Adrenal gland (tissue), 12 donors: ENCODE measurements around the gene FJX1. TPM values are rescaled to one million over a fixed set of nuclear protein-coding genes. Genes with fewer than 3 reads are reported as not detected.

Source experiments
- DNase-seq, 7 donors: peaks; one replicate each; pipeline ENCODE4 v3.0.0-alpha.2; 2019 to 2020
- H3K27ac ChIP-seq, 5 donors: fragments of 200-600 bp; sonication (generic) in 4 of 5; 1 replicate in 3 of 5; 2 replicates in 2 of 5; pipeline versions ENCODE4 v1.5.1 to v1.8.0; 2016 to 2020; ENCODE audit warnings: mild to moderate bottlenecking in 1 of 5
- H3K27me3 ChIP-seq: fragments of 200-600 bp; 2 replicates; pipeline ENCODE4 v1.8.0; 2021
- H3K36me3 ChIP-seq, 2 donors: fragments of 200-600 bp; replicated peaks in 1 of 2; 1 replicate in 1 of 2; 2 replicates in 1 of 2; pipeline versions ENCODE4 v1.5.1 to v1.8.0; 2018 to 2022
- H3K4me1 ChIP-seq, 2 donors: fragments of 200-600 bp; replicated peaks in 1 of 2; 1 replicate in 1 of 2; 2 replicates in 1 of 2; pipeline versions ENCODE4 v1.5.1 to v1.8.0; 2018 to 2021
- H3K4me3 ChIP-seq, 4 donors: fragments of 200-600 bp; sonication (generic) in 3 of 4; one replicate each; pipeline ENCODE4 v1.5.1; 2016 to 2018
- H3K9me3 ChIP-seq, 3 donors: fragments of 200-600 bp; sonication (generic) in 1 of 3; replicated peaks in 1 of 3; 1 replicate in 2 of 3; 2 replicates in 1 of 3; pipeline versions ENCODE4 v1.5.1 to v1.8.0; 2016 to 2021
- CTCF ChIP-seq, 6 experiments: fragments of 450-650 bp in 4 of 6; fragments of 200-600 bp in 2 of 6; sonication (generic) in 1 of 6; IDR thresholded peaks; 1 replicate in 5 of 6; 2 replicates in 1 of 6; pipeline versions ENCODE4 v1.5.1 to v1.8.0; 2016 to 2021; ENCODE audit warnings: antibody characterized with exemption in 6 of 6, mild to moderate bottlenecking in 2 of 6, moderate library complexity in 1 of 6
- POLR2A ChIP-seq, 2 donors: fragments of 450-650 bp; IDR thresholded peaks; one replicate each; pipeline ENCODE4 v1.6.1; 2017; ENCODE audit warnings: antibody characterized with exemption in 2 of 2, mild to moderate bottlenecking in 2 of 2, moderate library complexity in 1 of 2
- WGBS, 4 donors: extraction: QIAGEN DNeasy Blood & Tissue Kit in 2 of 4; methylation state at CpG; one replicate each; pipeline versions ENCODE4 v1.1.5 to v1.1.7; 2013 to 2017; 5-methylcytosine and 5-hydroxymethylcytosine counted together
- intact Hi-C, 2 donors: fragments of 100-400 bp; cut with DNase I; formaldehyde crosslinking; loops; one replicate each; pipeline versions ENCODE4 v1.14.1 to v1.15.0; 2022 to 2023
- polyA plus RNA-seq, 3 donors: library from polyadenylated mRNA; stranded (reverse); fragments of 200-250 nt in 2 of 3; fragments of 350-450 nt in 1 of 3; fragmentation: Illumina TruSeq in 1 of 3; extraction: RNeasy Lipid Tissue Mini Kit (QIAGEN cat#74804) in 1 of 3; gene quantifications; one replicate each; pipeline ENCODE4 v1.2.3, GENCODE V29; 2013 to 2014
- total RNA-seq, 9 donors: library from RNA; depleted of rRNA in 4 of 9; stranded (reverse); fragments of >200 nt in 4 of 9; fragments of 120-200 nt in 1 of 9; fragmentation: NEBNext Ultra II Directional in 1 of 9; extraction: Animal tissue kit (Norgen Biotek cat#: 25700) in 1 of 9; gene quantifications; one replicate each; pipeline versions ENCODE4 v1.1.0 to v1.2.4, GENCODE V29; 2013 to 2023
- donor health status: healthy with polysubstance abuse.
- donor health status: Bipolar disorder and iron deficiency.
- donor health status: DM: yes; HTN: yes; CAD: no.
- donor health status: DM: no; HTN: no; CAD: no.
- donor health status: DM: no; HTN: no; CAD: no.
- donor health status: DM: yes; HTN: yes; CAD: no.

The FJX1 gene
- total and polyA plus RNA-seq, 12 donors, result 1.1 to 37.1 (median 9.1) TPM

- Histone ChIP-seq H3K36me3 (no peaks in the 10 kb centered on the region), H3K4me3 (no peak overlapping the region), H3K9me3 (no peaks in the 10 kb centered on the region), H3K27me3 (peaks cover 5% of the 10 kb centered on the region), H3K27ac (no peak overlapping the region), H3K4me1 (peaks cover 1 to 11% of the 10 kb centered on the region in 2 donors)
- no peak for DNase-seq
- TF ChIP-seq POLR2A (IDR thresholded peaks at IDR 0.05) (no peak), CTCF (IDR thresholded peaks at IDR 0.05) (no peak)
- WGBS, 4 donors, result 65 to 72% (median 70%) methylated on average over 3 of the region's 3 CpGs
- intact Hi-C loops, result no loop called here
Measured at GRCh38 chr11:35658020-35658948, 40.0 kb downstream of the FJX1 start.

- TF ChIP-seq POLR2A (IDR thresholded peaks at IDR 0.05) (no peak), CTCF (IDR thresholded peaks at IDR 0.05) (no peak)
- DNase-seq, result no peak
- Histone ChIP-seq H3K4me3 (peak overlapping the region in 1 of 4 donors; percentile 69), H3K27ac (peak overlapping the region in 3 of 5 donors; percentile 99), H3K27me3 (peaks cover under 1% of the 10 kb centered on the region), H3K36me3 (no peaks in the 10 kb centered on the region), H3K9me3 (peaks cover 0 to 8% (median 7%) of the 10 kb centered on the region in 3 donors), H3K4me1 (peaks cover 7 to 28% of the 10 kb centered on the region in 2 donors)
- WGBS, 4 donors, result 32 to 41% (median 35%) methylated on average over 5 of the region's 5 CpGs
- intact Hi-C loops, result no loop called here
Measured at GRCh38 chr11:35661534-35661933, 43.3 kb downstream of the FJX1 start.

DNA sequence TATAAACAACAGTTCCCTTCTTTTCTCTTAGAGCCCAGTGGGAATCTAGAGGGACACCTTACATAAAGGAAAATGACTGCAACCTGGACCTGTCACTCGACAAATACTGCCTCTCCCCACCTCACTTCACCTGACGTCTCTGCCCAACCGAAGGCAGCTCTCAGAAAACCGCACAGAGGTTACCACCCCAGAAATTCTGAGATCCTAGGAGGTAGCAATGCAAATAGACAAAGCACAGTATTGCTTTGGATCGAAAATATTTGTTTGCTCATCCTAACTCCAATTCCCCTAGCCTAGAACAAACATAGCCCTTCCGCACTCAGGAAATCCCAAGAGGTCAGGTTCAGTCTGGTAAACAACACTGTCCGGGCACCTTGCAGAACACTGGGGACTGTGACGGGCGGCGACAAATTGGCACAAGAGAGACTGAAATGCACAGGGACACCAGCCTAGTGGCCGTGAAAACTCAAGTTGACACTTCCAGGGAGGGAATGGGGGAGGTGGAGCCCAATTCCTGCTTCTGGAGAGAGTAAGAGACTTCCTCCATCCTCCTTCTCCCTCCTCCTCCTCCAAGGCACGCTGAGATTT, 43.9 kb downstream of the FJX1 start:
- peaks cover 7 to 28% of the 10 kb centered on the region in 2 donors for H3K4me1 ChIP-seq
- no peaks in the 10 kb centered on the region for H3K27me3 ChIP-seq
- H3K9me3 ChIP-seq, result peaks cover 0 to 8% (median 7%) of the 10 kb centered on the region in 3 donors
- intact Hi-C loops, result no loop called here
- peak overlapping the region; percentile 84 to 99 (median 99) for H3K27ac ChIP-seq
- DNase-seq, result peak in 1 of 7 donors; percentile 11
- no peaks in the 10 kb centered on the region for H3K36me3 ChIP-seq
- peak overlapping the region; percentile 6 to 69 (median 51) for H3K4me3 ChIP-seq
- WGBS, 4 donors, result 0 to 2% (median 1%) methylated on average over 11 to 12 of the region's 12 CpGs
- no peak for TF ChIP-seq CTCF (IDR thresholded peaks at IDR 0.05)
- TF ChIP-seq POLR2A (IDR thresholded peaks at IDR 0.05), result no peak

DNA sequence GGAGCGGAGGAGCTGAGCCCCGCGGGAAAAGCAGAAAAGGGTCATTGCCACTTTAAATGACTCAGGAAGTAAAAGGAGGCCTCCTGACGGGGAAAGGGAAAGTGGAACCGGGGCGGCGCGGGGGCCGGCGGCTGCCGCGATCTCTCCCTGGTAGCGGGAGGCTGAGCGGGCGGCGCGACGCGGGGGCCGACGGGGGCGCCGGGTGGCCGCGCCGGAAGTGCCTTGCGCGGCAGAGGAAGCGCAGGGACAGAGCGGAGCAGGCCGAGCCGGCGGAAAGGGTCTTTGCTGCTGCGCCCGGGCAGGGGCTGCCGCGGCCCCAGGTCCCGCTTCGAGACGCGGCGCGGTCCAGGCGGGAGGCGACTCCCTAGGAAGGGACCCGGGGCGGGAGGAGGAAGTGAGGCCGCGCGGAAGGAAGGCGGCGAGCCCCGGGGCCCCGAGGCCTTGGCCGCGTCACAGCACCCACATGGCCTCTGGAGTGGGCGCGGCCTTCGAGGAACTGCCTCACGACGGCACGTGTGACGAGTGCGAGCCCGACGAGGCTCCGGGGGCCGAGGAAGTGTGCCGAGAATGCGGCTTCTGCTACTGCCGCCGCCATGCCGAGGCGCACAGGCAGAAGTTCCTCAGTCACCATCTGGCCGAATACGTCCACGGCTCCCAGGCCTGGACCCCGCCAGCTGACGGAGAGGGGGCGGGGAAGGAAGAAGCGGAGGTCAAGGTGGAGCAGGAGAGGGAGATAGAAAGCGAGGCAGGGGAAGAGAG, 44.6 kb downstream of the FJX1 start, which contains the start of gene TRIM44:
TSS of gene TRIM44 (plus strand) at position 127 of the 759 bp plus-strand sequence. CDS start at position 464, 337 bp downstream.
- intact Hi-C loops, result no loop called here
- Histone ChIP-seq H3K4me3 (peak within 1 kb of the TSS; percentile 6 to 69 (median 51)), H3K9me3 (peaks cover 0 to 8% (median 7%) of the 10 kb centered on the region in 3 donors), H3K36me3 (no peaks in the 10 kb centered on the region), H3K4me1 (peaks cover 7 to 28% of the 10 kb centered on the region in 2 donors), H3K27ac (peak within 1 kb of the TSS; percentile 84 to 99 (median 99)), H3K27me3 (no peaks in the 10 kb centered on the region)
- 2 to 3% (median 2%) methylated on average over 33 to 82 of the region's 82 CpGs for WGBS, 4 donors
- no peak for TF ChIP-seq CTCF (IDR thresholded peaks at IDR 0.05)
- TF ChIP-seq POLR2A (IDR thresholded peaks at IDR 0.05), result peak; percentile 59 to 79
- DNase-seq, result peak; percentile 84 to 94 (median 87)
